CD14-positive monocyte (primary cell): ENCODE results near the gene LIG4. TPM values are rescaled to one million over a fixed set of nuclear protein-coding genes. Genes with fewer than 3 reads are reported as not detected.

Experiments
- DNase-seq, 3 donors: peaks; one replicate each; pipeline ENCODE4 v3.0.0-alpha.2; 2011 to 2022
- H2AFZ ChIP-seq: 2 replicates; pipeline ENCODE4 v1.6.0; 2012; ENCODE audit warnings: mild to moderate bottlenecking, low read depth, low read length, inconsistent platforms; ENCODE audit not compliant: insufficient read depth, poor library complexity, severe bottlenecking
- H3K27ac ChIP-seq, 2 donors: 1 replicate in 1 of 2; 2 replicates in 1 of 2; pipeline ENCODE4 v1.5.1; 2012 to 2013; ENCODE audit warnings: low read length in 2 of 2, control low read depth in 1 of 2, inconsistent platforms in 1 of 2, low read depth in 1 of 2, mild to moderate bottlenecking in 1 of 2
- H3K27me3 ChIP-seq, 2 donors: one replicate each; pipeline versions ENCODE4 v1.6.0 to v1.6.1; 2011 to 2013; ENCODE audit warnings: low read length in 2 of 2; ENCODE audit not compliant: control insufficient read depth in 2 of 2, insufficient read depth in 2 of 2
- H3K36me3 ChIP-seq, 2 donors: replicated peaks in 1 of 2; 1 replicate in 1 of 2; 2 replicates in 1 of 2; pipeline versions ENCODE4 v1.5.1 to v1.6.1; 2012 to 2013; ENCODE audit warnings: low read length in 2 of 2, control low read depth in 1 of 2, inconsistent platforms in 1 of 2, mild to moderate bottlenecking in 1 of 2; ENCODE audit not compliant: insufficient read depth in 2 of 2, control insufficient read depth in 1 of 2
- H3K4me1 ChIP-seq, 2 donors: 1 replicate in 1 of 2; 2 replicates in 1 of 2; pipeline versions ENCODE4 v1.5.1 to v1.6.1; 2012 to 2013; ENCODE audit warnings: low read length in 2 of 2, control low read depth in 1 of 2, inconsistent platforms in 1 of 2, mild to moderate bottlenecking in 1 of 2, moderate library complexity in 1 of 2; ENCODE audit not compliant: insufficient read depth in 2 of 2, control insufficient read depth in 1 of 2
- H3K4me2 ChIP-seq: replicated peaks from 2 replicates; pipeline ENCODE3; 2012; ENCODE audit warnings: low read length, moderate library complexity, mild to moderate bottlenecking; ENCODE audit not compliant: poor library complexity, severe bottlenecking; ENCODE audit errors: extremely low read depth
- H3K4me3 ChIP-seq, 3 experiments: fragments of 200-600 bp in 1 of 3; sonication (generic) in 1 of 3; replicated peaks in 1 of 3; 1 replicate in 2 of 3; 2 replicates in 1 of 3; pipeline ENCODE4 v1.5.1; 2011 to 2013; ENCODE audit warnings: low read length in 3 of 3, mild to moderate bottlenecking in 3 of 3, control low read depth in 2 of 3, low read depth in 2 of 3, inconsistent platforms in 1 of 3, moderate library complexity in 1 of 3
- H3K79me2 ChIP-seq: 2 replicates; pipeline ENCODE4 v1.6.0; 2012; ENCODE audit warnings: mild to moderate bottlenecking, control low read depth, inconsistent platforms, low read length, moderate library complexity; ENCODE audit not compliant: insufficient read depth
- H3K9ac ChIP-seq: 2 replicates; pipeline ENCODE4 v1.6.0; 2017; ENCODE audit warnings: low read length, mild to moderate bottlenecking; ENCODE audit not compliant: insufficient read depth, poor library complexity, severe bottlenecking
- H3K9me3 ChIP-seq, 2 donors: replicated peaks in 1 of 2; 1 replicate in 1 of 2; 2 replicates in 1 of 2; pipeline versions ENCODE4 v1.5.1 to v1.6.1; 2012 to 2013; ENCODE audit warnings: low read length in 2 of 2, control low read depth in 1 of 2; ENCODE audit not compliant: control insufficient read depth in 1 of 2, insufficient read depth in 1 of 2
- H4K20me1 ChIP-seq: 2 replicates; pipeline ENCODE4 v1.6.0; 2012; ENCODE audit warnings: mild to moderate bottlenecking, low read length, control low read depth, moderate library complexity; ENCODE audit not compliant: insufficient read depth
- H3K27ac Mint-ChIP-seq, 7 donors: one replicate each; pipeline ENCODE4 v1.8.0; 2020; ENCODE audit warnings: mild to moderate bottlenecking in 7 of 7, mixed read lengths in 7 of 7, moderate library complexity in 6 of 7, inconsistent platforms in 2 of 7
- H3K27me3 Mint-ChIP-seq, 3 donors: one replicate each; pipeline ENCODE4 v1.8.0; 2021 to 2022; ENCODE audit warnings: low read depth in 3 of 3, mild to moderate bottlenecking in 3 of 3, mixed read lengths in 3 of 3, moderate library complexity in 3 of 3, inconsistent platforms in 1 of 3
- H3K36me3 Mint-ChIP-seq, 2 donors: one replicate each; pipeline ENCODE4 v1.8.0; 2020; ENCODE audit warnings: mixed read lengths in 2 of 2, inconsistent platforms in 1 of 2, mild to moderate bottlenecking in 1 of 2
- H3K4me1 Mint-ChIP-seq: one replicate; pipeline ENCODE4 v1.8.0; 2020; ENCODE audit warnings: mild to moderate bottlenecking, mixed read lengths
- H3K4me3 Mint-ChIP-seq, 2 donors: one replicate each; pipeline ENCODE4 v1.8.0; 2020; ENCODE audit warnings: mild to moderate bottlenecking in 2 of 2, mixed read lengths in 2 of 2, moderate library complexity in 1 of 2
- H3K9me3 Mint-ChIP-seq, 7 donors: one replicate each; pipeline ENCODE4 v1.8.0; 2020 to 2022; ENCODE audit warnings: mixed read lengths in 7 of 7, mild to moderate bottlenecking in 6 of 7, moderate library complexity in 6 of 7, inconsistent platforms in 2 of 7
- CTCF ChIP-seq: fragments of 200-600 bp; IDR thresholded peaks from one replicate; pipeline ENCODE4 v1.8.0; 2022; ENCODE audit warnings: antibody characterized with exemption, mild to moderate bottlenecking
- WGBS: methylation state at CpG from one replicate; pipeline ENCODE4 v1.1.5; 2013; ENCODE audit warnings: missing lambda C conversion rate; ENCODE audit not compliant: insufficient coverage; 5-methylcytosine and 5-hydroxymethylcytosine counted together
- intact Hi-C, 2 donors: fragments of 100-400 bp; cut with micrococcal nuclease; formaldehyde crosslinking; loops; one replicate each; pipeline versions ENCODE4 v1.15.0 to v1.15.1; 2023
- polyA plus RNA-seq, 3 donors: library from polyadenylated mRNA; depleted of rRNA in 1 of 3; unstranded in 2 of 3; stranded (reverse) in 1 of 3; fragments of 300-500 nt in 2 of 3; fragments of >200 nt in 1 of 3; fragmentation: Illumina TruSeq in 2 of 3; gene quantifications; 1 replicate in 2 of 3; 2 replicates in 1 of 3; pipeline ENCODE4 v1.2.3, GENCODE V29; 2012 to 2021

LIG4 gene
- polyA plus RNA-seq, 3 donors: 3.7 to 6.2 (median 5.2) TPM

- intact Hi-C loops: no loop called here
- H4K20me1 ChIP-seq: no peaks in the 10 kb centered on the region
- Mint-ChIP-seq H3K27me3 (peaks cover 1 to 8% (median 2%) of the 10 kb centered on the region in 3 donors), H3K36me3 (no peaks in the 10 kb centered on the region), H3K27ac (no peak overlapping the region), H3K4me1 (peaks cover 1% of the 10 kb centered on the region), H3K4me3 (no peak overlapping the region), H3K9me3 (peaks cover 0 to 11% (median 9%) of the 10 kb centered on the region in 7 donors)
- no peak overlapping the region for H3K4me2 ChIP-seq
- no peaks in the 10 kb centered on the region for H3K27me3 ChIP-seq
- no peak overlapping the region for H2AFZ ChIP-seq
- H3K4me1 ChIP-seq: no peaks in the 10 kb centered on the region
- no peaks in the 10 kb centered on the region for H3K36me3 ChIP-seq
- H3K27ac ChIP-seq: no peak overlapping the region
- H3K9me3 ChIP-seq: no peaks in the 10 kb centered on the region
- DNase-seq: no peak
- no CpG with 5 or more reads among the region's 2 CpGs for whole genome bisulfite sequencing
- H3K79me2 ChIP-seq: no peaks in the 10 kb centered on the region
- H3K4me3 ChIP-seq: no peak overlapping the region
- no peak overlapping the region for H3K9ac ChIP-seq
- no peak for TF ChIP-seq CTCF
Observed at GRCh38 chr13:108188260-108188659, 27.1 kb downstream of the LIG4 start.

- H3K27me3 Mint-ChIP-seq: peaks cover 0 to 5% (median 5%) of the 10 kb centered on the region in 3 donors
- no peaks in the 10 kb centered on the region for H3K27me3 ChIP-seq
- DNase-seq: no peak
- no peaks in the 10 kb centered on the region for H3K9me3 ChIP-seq
- no peak for TF ChIP-seq CTCF
- H3K9ac ChIP-seq: no peak overlapping the region
- no CpG with 5 or more reads among the region's 3 CpGs for WGBS
- intact Hi-C loops: no loop called here
- H3K27ac Mint-ChIP-seq: no peak overlapping the region
- H3K36me3 Mint-ChIP-seq: no peaks in the 10 kb centered on the region
- H3K4me2 ChIP-seq: no peak overlapping the region
- H3K9me3 Mint-ChIP-seq: peaks cover 0 to 8% (median 5%) of the 10 kb centered on the region in 7 donors
- H4K20me1 ChIP-seq: no peaks in the 10 kb centered on the region
- no peaks in the 10 kb centered on the region for H3K4me1 ChIP-seq
- no peak overlapping the region for H3K27ac ChIP-seq
- H2AFZ ChIP-seq: no peak overlapping the region
- H3K4me3 ChIP-seq: no peak overlapping the region
- no peaks in the 10 kb centered on the region for H3K79me2 ChIP-seq
- peaks cover 1% of the 10 kb centered on the region for H3K4me1 Mint-ChIP-seq
- no peak overlapping the region for H3K4me3 Mint-ChIP-seq
- no peaks in the 10 kb centered on the region for H3K36me3 ChIP-seq
Observed at GRCh38 chr13:108185223-108185622, 30.1 kb downstream of the LIG4 start.
